H1 (cell line): Measurements from ENCODE around the gene NHLH2. TPM values are rescaled to one million over a fixed set of nuclear protein-coding genes. Genes with fewer than 3 reads are reported as not detected.

Source experiments
- CTCF ChIA-PET: fragments of 300-600 bp; sonication (Branson Sonifier 250); formaldehyde crosslinking; loops from one replicate; lab custom pipeline; 2021; ENCODE audit not compliant: partially characterized antibody; lab: Charles Lee
- POLR2A ChIA-PET: fragments of 300-600 bp; sonication (Branson Sonifier 250); formaldehyde crosslinking; loops from one replicate; lab custom pipeline; 2021; ENCODE audit warnings: inconsistent platforms; ENCODE audit not compliant: partially characterized antibody; lab: Charles Lee
- DNase-seq, 2 experiments: peaks; one replicate each; pipeline versions ENCODE4 v3.0.0 to v3.0.0-alpha.2; 2010 to 2022; ENCODE audit warnings: low spot score in 2 of 2, low read depth in 1 of 2, mixed read lengths in 1 of 2
- FAIRE-seq: peaks from 2 replicates; lab custom pipeline; 2011; peaks lifted over from hg19 to GRCh38; lab: Jason Lieb, UNC
- H2AFZ ChIP-seq: 2 replicates; pipeline ENCODE4 v1.8.1; 2012; ENCODE audit warnings: low read length, inconsistent platforms
- H2AK5ac ChIP-seq: 2 replicates; pipeline ENCODE4 v1.6.1; 2013; ENCODE audit warnings: low read depth, low read length
- H2BK120ac ChIP-seq: replicated peaks from 2 replicates; pipeline ENCODE3; 2013; ENCODE audit warnings: low read depth, low read length, inconsistent platforms
- H2BK12ac ChIP-seq: 2 replicates; pipeline ENCODE4 v1.6.1; 2013; ENCODE audit warnings: low read depth, low read length
- H2BK15ac ChIP-seq: 2 replicates; pipeline ENCODE4 v1.6.1; 2013; ENCODE audit warnings: low read length
- H2BK20ac ChIP-seq: 2 replicates; pipeline ENCODE4 v1.6.1; 2013; ENCODE audit warnings: low read length
- H2BK5ac ChIP-seq: 2 replicates; pipeline ENCODE4 v1.6.1; 2013; ENCODE audit warnings: low read depth, low read length
- H3K14ac ChIP-seq: 2 replicates; pipeline ENCODE4 v1.6.1; 2013; ENCODE audit warnings: inconsistent platforms; ENCODE audit not compliant: insufficient read length
- H3K18ac ChIP-seq: 2 replicates; pipeline ENCODE4 v1.6.1; 2013; ENCODE audit warnings: low read length; ENCODE audit errors: extremely low read depth
- H3K23ac ChIP-seq: 2 replicates; pipeline ENCODE4 v1.6.1; 2013; ENCODE audit warnings: inconsistent platforms; ENCODE audit not compliant: insufficient read length
- H3K23me2 ChIP-seq: 2 replicates; pipeline ENCODE4 v1.6.1; 2013; ENCODE audit warnings: low read depth, low read length
- H3K27ac ChIP-seq: 2 replicates; pipeline ENCODE4 v1.6.1; 2011; ENCODE audit warnings: low read depth, low read length, inconsistent platforms
- H3K27me3 ChIP-seq, 4 experiments: replicated peaks in 1 of 4; 1 replicate in 1 of 4; 2 replicates in 3 of 4; pipeline versions ENCODE4 v1.6.1 to v1.8.1; 2011 to 2013; ENCODE audit warnings: low read length in 3 of 4, mild to moderate bottlenecking in 3 of 4, inconsistent platforms in 2 of 4, mixed read lengths in 2 of 4, moderate library complexity in 1 of 4; ENCODE audit not compliant: control insufficient read depth in 3 of 4, insufficient read depth in 3 of 4; ENCODE audit errors: extremely low read depth in 1 of 4
- H3K36me3 ChIP-seq, 4 experiments: 2 replicates each; pipeline versions ENCODE4 v1.6.1 to v1.8.1; 2011 to 2013; ENCODE audit warnings: mild to moderate bottlenecking in 4 of 4, low read length in 3 of 4, moderate library complexity in 2 of 4, control low read depth in 1 of 4, inconsistent platforms in 1 of 4; ENCODE audit not compliant: insufficient read depth in 4 of 4, control insufficient read depth in 2 of 4
- H3K4ac ChIP-seq: replicated peaks from 2 replicates; pipeline ENCODE3; 2013; ENCODE audit warnings: low read length, low read depth, mixed read lengths, inconsistent platforms; ENCODE audit not compliant: insufficient read length
- H3K4me1 ChIP-seq, 4 experiments: replicated peaks in 1 of 4; 1 replicate in 1 of 4; 2 replicates in 3 of 4; pipeline versions ENCODE4 v1.6.1 to v1.8.1; 2011 to 2013; ENCODE audit warnings: low read length in 3 of 4, inconsistent platforms in 2 of 4, mixed read lengths in 1 of 4; ENCODE audit not compliant: insufficient read depth in 4 of 4, control insufficient read depth in 3 of 4
- H3K4me2 ChIP-seq, 2 experiments: 2 replicates each; pipeline versions ENCODE4 v1.6.1 to v1.8.1; 2011 to 2013; ENCODE audit warnings: low read depth in 2 of 2, low read length in 2 of 2, control low read depth in 1 of 2, inconsistent platforms in 1 of 2, mild to moderate bottlenecking in 1 of 2; ENCODE audit not compliant: insufficient read depth in 1 of 2
- H3K4me3 ChIP-seq, 4 experiments: fragments of 200-600, 300-600 bp in 1 of 4; sonication (generic), shearing (Covaris generic), sonication (Bioruptor Twin) in 1 of 4; 2 replicates each; pipeline versions ENCODE4 v1.5.1 to v1.8.1; 2011 to 2016; ENCODE audit warnings: low read length in 4 of 4, low read depth in 3 of 4, control low read depth in 2 of 4, inconsistent platforms in 2 of 4, mild to moderate bottlenecking in 2 of 4, mixed read lengths in 1 of 4, moderate library complexity in 1 of 4; ENCODE audit not compliant: insufficient read depth in 2 of 4; ENCODE audit errors: extremely low read depth in 1 of 4
- H3K56ac ChIP-seq: replicated peaks from 2 replicates; pipeline ENCODE3; 2013; ENCODE audit warnings: low read depth, mild to moderate bottlenecking, mixed read lengths, low read length, inconsistent platforms; ENCODE audit not compliant: insufficient read length
- H3K79me1 ChIP-seq: 2 replicates; pipeline ENCODE4 v1.6.1; 2013; ENCODE audit warnings: low read depth, low read length, control low read depth
- H3K79me2 ChIP-seq, 2 experiments: 2 replicates each; pipeline versions ENCODE4 v1.6.1 to v1.8.1; 2012 to 2013; ENCODE audit warnings: low read length in 2 of 2, mild to moderate bottlenecking in 2 of 2, inconsistent platforms in 1 of 2; ENCODE audit not compliant: insufficient read depth in 2 of 2, control insufficient read depth in 1 of 2
- H3K9ac ChIP-seq, 4 experiments: replicated peaks in 1 of 4; 1 replicate in 1 of 4; 2 replicates in 3 of 4; pipeline versions ENCODE4 v1.6.1 to v1.8.1; 2011 to 2013; ENCODE audit warnings: low read depth in 3 of 4, low read length in 3 of 4, control low read depth in 2 of 4, mild to moderate bottlenecking in 2 of 4, moderate library complexity in 2 of 4, inconsistent platforms in 1 of 4; ENCODE audit errors: extremely low read depth in 1 of 4
- H3K9me3 ChIP-seq, 2 experiments: 2 replicates each; pipeline versions ENCODE4 v1.6.1 to v1.8.1; 2012 to 2013; ENCODE audit warnings: mild to moderate bottlenecking in 2 of 2, moderate library complexity in 2 of 2, control low read depth in 1 of 2, inconsistent platforms in 1 of 2, low read depth in 1 of 2, low read length in 1 of 2, mixed read lengths in 1 of 2; ENCODE audit not compliant: insufficient read depth in 2 of 2
- H4K20me1 ChIP-seq, 2 experiments: replicated peaks in 1 of 2; 2 replicates each; pipeline versions ENCODE3 to v1.8.1; 2011 to 2013; ENCODE audit warnings: inconsistent platforms in 2 of 2, low read length in 2 of 2, mild to moderate bottlenecking in 1 of 2; ENCODE audit not compliant: insufficient read depth in 2 of 2, control insufficient read depth in 1 of 2
- H4K5ac ChIP-seq: 2 replicates; pipeline ENCODE4 v1.6.1; 2013; ENCODE audit warnings: low read length, low read depth, mixed read lengths, inconsistent platforms; ENCODE audit not compliant: insufficient read length
- H4K8ac ChIP-seq: 2 replicates; pipeline ENCODE4 v1.8.0; 2013; ENCODE audit warnings: mild to moderate bottlenecking, moderate library complexity, low read length, inconsistent platforms; ENCODE audit not compliant: insufficient read depth; ENCODE audit errors: extremely low read depth
- H4K91ac ChIP-seq: replicated peaks from 2 replicates; pipeline ENCODE3; 2013; ENCODE audit warnings: low read length, mixed read lengths, inconsistent platforms; ENCODE audit not compliant: insufficient read length
- CREB1 ChIP-seq: IDR thresholded peaks from 2 replicates; pipeline ENCODE4 v1.6.1; 2012; ENCODE audit warnings: inconsistent platforms
- JUN ChIP-seq: IDR thresholded peaks from 2 replicates; pipeline ENCODE4 v1.6.1; 2011; ENCODE audit warnings: low read depth, mild to moderate bottlenecking, improper control_type of control experiment, low read length
- POLR2A ChIP-seq, 2 experiments: IDR thresholded peaks; 1 replicate in 1 of 2; 2 replicates in 1 of 2; pipeline ENCODE4 v1.6.1; 2011; ENCODE audit warnings: low read depth in 2 of 2, low read length in 2 of 2, mild to moderate bottlenecking in 2 of 2; ENCODE audit errors: control extremely low read depth in 1 of 2
- RNF2 ChIP-seq: fragments of 200-900, 300-1000 bp; sonication (generic); IDR thresholded peaks from 2 replicates; pipeline ENCODE4 v1.7.1; 2016; ENCODE audit warnings: borderline replicate concordance, low read depth, mild to moderate bottlenecking, antibody characterized with exemption, low read length; ENCODE audit not compliant: poor library complexity, severe bottlenecking; ENCODE audit errors: missing control alignments
- whole genome bisulfite sequencing, 2 experiments: shearing (Covaris generic) in 1 of 2; methylation state at CpG; one replicate each; pipeline versions ENCODE4 v1.1.6 to v1.1.7; 2013 to 2015; ENCODE audit warnings: low lambda C conversion rate in 2 of 2, mixed read lengths in 2 of 2, inconsistent platforms in 1 of 2, low coverage in 1 of 2, missing lambda C conversion rate in 1 of 2; ENCODE audit not compliant: insufficient replicate concordance in 2 of 2, insufficient coverage in 1 of 2, insufficient read length in 1 of 2; ENCODE audit errors: extremely low coverage in 1 of 2, missing lambda C conversion rate in 1 of 2; 5-methylcytosine and 5-hydroxymethylcytosine counted together
- polyA plus RNA-seq, 7 experiments: library from polyadenylated mRNA; depleted of rRNA in 3 of 7; stranded (reverse) in 5 of 7; unstranded in 2 of 7; fragments of >200 nt in 5 of 7; fragments of 200-250 nt in 2 of 7; gene quantifications; 1 replicate in 5 of 7; 2 replicates in 1 of 7; 4 replicates in 1 of 7; pipeline versions ENCODE4 v1.2.1 to v1.2.3, GENCODE V29; 2011 to 2013; ENCODE audit warnings: missing spikeins in 2 of 7, mixed read lengths in 2 of 7
- total RNA-seq: library from RNA; stranded (reverse); fragmentation: NEBNext Ultra II Directional; extraction: Animal tissue kit (Norgen Biotek cat#: 25700); gene quantifications from 2 replicates; pipeline ENCODE4 v1.2.1, GENCODE V29; 2021

Gene NHLH2
- total and polyA plus RNA-seq, 2 of the 8 experiments (the other 6 are each of a cell fraction or from before 2014, with no cell fraction given) = 0.92 to 1.1 TPM

DNA sequence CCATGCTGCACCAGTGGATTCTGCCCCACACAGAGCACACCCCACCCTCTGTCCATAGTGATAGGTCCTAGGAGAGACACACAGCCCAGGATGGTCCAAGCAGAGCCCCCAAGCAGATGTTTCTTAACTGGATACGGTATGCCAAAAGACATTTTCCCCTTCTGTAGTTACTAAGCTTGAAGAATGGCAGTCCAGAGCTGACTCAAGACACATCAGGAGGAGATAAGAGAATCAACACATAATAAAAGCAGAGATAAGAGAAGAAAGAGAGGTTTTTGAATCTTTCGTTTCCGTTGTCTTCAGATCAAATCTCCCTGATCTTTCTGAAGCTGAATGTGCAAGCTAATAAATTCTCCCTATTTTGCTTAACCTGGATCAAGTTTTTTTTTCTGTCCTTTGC lies 50.6 kb downstream of the NHLH2 start:
- no peak overlapping the region for H3K18ac ChIP-seq
- no peaks in the 10 kb centered on the region for H3K27me3 ChIP-seq
- H4K5ac ChIP-seq = no peak overlapping the region
- H2BK12ac ChIP-seq = no peak overlapping the region
- H3K27ac ChIP-seq = no peak overlapping the region
- H3K4ac ChIP-seq = no peak overlapping the region
- no peaks in the 10 kb centered on the region for H3K23me2 ChIP-seq
- no peaks in the 10 kb centered on the region for H3K36me3 ChIP-seq
- H3K23ac ChIP-seq = no peak overlapping the region
- H2BK20ac ChIP-seq = no peak overlapping the region
- H4K8ac ChIP-seq = no peak overlapping the region
- no peak overlapping the region for H3K4me3 ChIP-seq
- H3K56ac ChIP-seq = no peak overlapping the region
- no peaks in the 10 kb centered on the region for H3K9me3 ChIP-seq
- no peak overlapping the region for H2BK15ac ChIP-seq
- no peak for DNase-seq
- H2BK120ac ChIP-seq = no peak overlapping the region
- H3K4me2 ChIP-seq = no peak overlapping the region
- TF ChIP-seq RNF2 (no peak), POLR2A (IDR thresholded peaks at IDR 0.05; ENCODE audit: control extremely low read depth in 1 of 2, low read depth in 2 of 2, low read length in 2 of 2) (no peak), CREB1 (no peak), JUN (no peak)
- no peak overlapping the region for H2AK5ac ChIP-seq
- no peak overlapping the region for H3K14ac ChIP-seq
- H4K91ac ChIP-seq = no peak overlapping the region
- ChIA-PET POLR2A (no interaction called here), CTCF (interaction anchor here (0.5 to 1.5 kb wide), 4 partner anchors 13 to 191 kb away, joined by 3 to 4 read pairs (median 4); no protein-coding TSS in a partner anchor)
- no peak overlapping the region for H2BK5ac ChIP-seq
- no peaks in the 10 kb centered on the region for H3K79me1 ChIP-seq
- H3K4me1 ChIP-seq = peaks cover 0 to 5% (median 2%) of the 10 kb centered on the region in 4 experiments; a peak in 2 of 7 replicates
- H4K20me1 ChIP-seq = no peaks in the 10 kb centered on the region
- no peak for FAIRE-seq
- H3K79me2 ChIP-seq = no peaks in the 10 kb centered on the region
- WGBS, 2 experiments = 77% methylated on average over 3 of the region's 3 CpGs; no CpG with 5 or more reads in 1 of the 2 experiments
- no peak overlapping the region for H2AFZ ChIP-seq
- H3K9ac ChIP-seq = no peak overlapping the region

Other genes starting within 250 kb of the NHLH2 start
- gene VANGL1, start 199.2 kb downstream of the NHLH2 start, total RNA-seq = 13.4 and 14.6 TPM in 2 replicates
- gene VANGL1, start 199.2 kb downstream of the NHLH2 start, polyA plus RNA-seq (2011; rRNA removed) = 9.4 and 9.7 TPM in 2 replicates
- not detected in 2 replicates for gene CASQ2, start 72.4 kb downstream of the NHLH2 start, total RNA-seq
- gene CASQ2, start 72.4 kb downstream of the NHLH2 start, polyA plus RNA-seq (2011; rRNA removed) = not detected in 2 replicates
- gene SLC22A15, start 135.4 kb upstream of the NHLH2 start, total RNA-seq = 3.3 and 3.7 TPM in 2 replicates
- 2.1 and 3.2 TPM in 2 replicates for gene SLC22A15, start 135.4 kb upstream of the NHLH2 start, polyA plus RNA-seq (2011; rRNA removed)